ENCODE results near the gene TRAPPC12.

The TRAPPC12 gene

DNA sequence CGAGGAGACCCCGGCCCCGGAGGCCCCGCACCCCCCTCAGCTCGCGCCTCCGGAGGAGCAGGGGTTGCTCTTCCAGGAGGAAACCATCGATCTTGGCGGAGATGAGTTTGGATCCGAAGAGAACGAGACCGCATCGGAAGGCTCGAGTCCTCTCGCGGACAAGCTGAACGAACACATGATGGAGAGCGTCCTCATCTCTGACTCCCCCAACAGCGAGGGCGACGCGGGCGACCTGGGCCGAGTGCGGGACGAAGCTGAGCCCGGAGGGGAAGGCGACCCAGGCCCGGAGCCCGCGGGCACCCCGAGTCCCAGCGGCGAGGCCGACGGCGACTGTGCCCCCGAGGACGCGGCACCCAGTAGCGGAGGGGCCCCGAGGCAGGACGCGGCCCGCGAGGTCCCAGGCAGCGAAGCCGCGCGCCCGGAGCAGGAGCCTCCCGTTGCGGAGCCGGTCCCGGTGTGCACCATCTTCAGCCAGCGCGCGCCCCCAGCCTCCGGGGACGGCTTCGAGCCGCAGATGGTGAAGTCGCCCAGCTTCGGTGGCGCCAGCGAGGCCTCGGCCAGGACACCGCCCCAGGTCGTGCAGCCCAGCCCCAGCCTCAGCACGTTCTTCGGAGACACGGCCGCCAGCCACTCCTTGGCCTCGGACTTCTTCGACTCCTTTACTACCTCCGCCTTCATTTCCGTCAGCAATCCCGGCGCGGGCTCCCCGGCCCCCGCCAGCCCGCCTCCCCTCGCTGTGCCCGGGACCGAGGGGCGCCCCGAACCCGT lies 8.3 kb downstream of the TRAPPC12 start:
- Histone ChIP-seq H3K79me2 (peaks cover 36% of the 10 kb centered on the region), H3K9ac (no peak overlapping the region), H3K4me3 (ENCODE audit: low read depth, low read length) (no peak overlapping the region), H3K4me2 (ENCODE audit: low read length) (no peak overlapping the region), H3K4me1 (peaks cover 5% of the 10 kb centered on the region), H3K36me3 (ENCODE audit: control insufficient read depth, insufficient read depth, low read length) (no peaks in the 10 kb centered on the region), H3K27ac (no peak overlapping the region), H3K27me3 (ENCODE audit: control insufficient read depth, insufficient read depth, low read length) (no peaks in the 10 kb centered on the region), H2AFZ (no peak overlapping the region), H3K9me3 (ENCODE audit: control insufficient read depth, low read length) (no peaks in the 10 kb centered on the region)
- TF ChIP-seq, protein P1, sequence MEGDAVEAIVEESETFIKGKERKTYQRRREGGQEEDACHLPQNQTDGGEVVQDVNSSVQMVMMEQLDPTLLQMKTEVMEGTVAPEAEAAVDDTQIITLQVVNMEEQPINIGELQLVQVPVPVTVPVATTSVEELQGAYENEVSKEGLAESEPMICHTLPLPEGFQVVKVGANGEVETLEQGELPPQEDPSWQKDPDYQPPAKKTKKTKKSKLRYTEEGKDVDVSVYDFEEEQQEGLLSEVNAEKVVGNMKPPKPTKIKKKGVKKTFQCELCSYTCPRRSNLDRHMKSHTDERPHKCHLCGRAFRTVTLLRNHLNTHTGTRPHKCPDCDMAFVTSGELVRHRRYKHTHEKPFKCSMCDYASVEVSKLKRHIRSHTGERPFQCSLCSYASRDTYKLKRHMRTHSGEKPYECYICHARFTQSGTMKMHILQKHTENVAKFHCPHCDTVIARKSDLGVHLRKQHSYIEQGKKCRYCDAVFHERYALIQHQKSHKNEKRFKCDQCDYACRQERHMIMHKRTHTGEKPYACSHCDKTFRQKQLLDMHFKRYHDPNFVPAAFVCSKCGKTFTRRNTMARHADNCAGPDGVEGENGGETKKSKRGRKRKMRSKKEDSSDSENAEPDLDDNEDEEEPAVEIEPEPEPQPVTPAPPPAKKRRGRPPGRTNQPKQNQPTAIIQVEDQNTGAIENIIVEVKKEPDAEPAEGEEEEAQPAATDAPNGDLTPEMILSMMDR (IDR thresholded peaks at IDR 0.05) = no peak

DNA sequence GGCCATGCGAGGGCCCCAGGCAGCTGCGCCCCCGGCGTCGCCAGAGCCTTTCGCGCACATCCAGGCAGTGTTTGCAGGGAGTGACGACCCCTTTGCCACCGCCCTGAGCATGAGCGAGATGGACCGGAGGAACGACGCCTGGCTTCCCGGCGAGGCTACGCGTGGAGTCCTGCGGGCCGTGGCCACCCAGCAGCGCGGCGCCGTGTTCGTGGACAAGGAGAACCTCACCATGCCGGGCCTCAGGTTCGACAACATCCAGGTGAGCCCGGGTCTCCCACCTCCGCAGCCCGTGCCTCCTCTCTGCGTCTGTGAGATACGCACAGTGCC lies 8.9 kb downstream of the TRAPPC12 start:
- no peaks in the 10 kb centered on the region for H3K36me3 ChIP-seq (ENCODE audit: control insufficient read depth, insufficient read depth, low read length)
- no peak overlapping the region for H3K9ac ChIP-seq
- H3K4me1 ChIP-seq = peaks cover 5% of the 10 kb centered on the region
- H3K4me3 ChIP-seq (ENCODE audit: low read depth, low read length) = no peak overlapping the region
- H3K79me2 ChIP-seq = peaks cover 36% of the 10 kb centered on the region
- H3K27me3 ChIP-seq (ENCODE audit: control insufficient read depth, insufficient read depth, low read length) = no peaks in the 10 kb centered on the region
- H2AFZ ChIP-seq = no peak overlapping the region
- no peaks in the 10 kb centered on the region for H3K9me3 ChIP-seq (ENCODE audit: control insufficient read depth, low read length)
- no peak overlapping the region for H3K27ac ChIP-seq
- TF ChIP-seq, protein P1 (IDR thresholded peaks at IDR 0.05) = no peak
- H3K4me2 ChIP-seq (ENCODE audit: low read length) = no peak overlapping the region

DNA sequence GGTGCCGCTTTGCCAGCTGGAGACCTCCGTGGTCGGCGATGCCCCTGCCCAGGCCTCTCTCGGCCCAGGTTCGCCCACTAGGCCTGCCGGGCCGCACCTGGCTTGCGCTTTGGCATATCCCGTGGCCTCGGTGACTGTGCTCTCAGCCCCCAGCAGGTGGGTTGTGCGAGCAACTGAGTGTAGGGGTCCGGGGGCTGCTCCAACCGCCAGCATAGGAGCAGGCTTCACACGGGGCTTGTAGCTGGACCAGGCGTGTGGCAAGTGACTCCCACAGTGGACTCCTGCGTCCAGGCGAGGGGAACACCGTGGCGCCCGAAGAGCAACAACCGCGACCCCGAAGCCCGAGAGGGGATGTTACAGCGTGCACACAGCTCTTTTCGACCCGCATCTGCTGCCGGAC lies 9.7 kb downstream of the TRAPPC12 start:
- H3K4me1 ChIP-seq = peaks cover 5% of the 10 kb centered on the region
- no peaks in the 10 kb centered on the region for H3K27me3 ChIP-seq (ENCODE audit: control insufficient read depth, insufficient read depth, low read length)
- H3K79me2 ChIP-seq = peaks cover 30% of the 10 kb centered on the region
- H3K9ac ChIP-seq = no peak overlapping the region
- no peaks in the 10 kb centered on the region for H3K9me3 ChIP-seq (ENCODE audit: control insufficient read depth, low read length)
- no peak overlapping the region for H3K4me2 ChIP-seq (ENCODE audit: low read length)
- no peak overlapping the region for H2AFZ ChIP-seq
- no peak overlapping the region for H3K27ac ChIP-seq
- TF ChIP-seq, protein P1 (IDR thresholded peaks at IDR 0.05) = no peak
- no peak overlapping the region for H3K4me3 ChIP-seq (ENCODE audit: low read depth, low read length)
- no peaks in the 10 kb centered on the region for H3K36me3 ChIP-seq (ENCODE audit: control insufficient read depth, insufficient read depth, low read length)

DNA sequence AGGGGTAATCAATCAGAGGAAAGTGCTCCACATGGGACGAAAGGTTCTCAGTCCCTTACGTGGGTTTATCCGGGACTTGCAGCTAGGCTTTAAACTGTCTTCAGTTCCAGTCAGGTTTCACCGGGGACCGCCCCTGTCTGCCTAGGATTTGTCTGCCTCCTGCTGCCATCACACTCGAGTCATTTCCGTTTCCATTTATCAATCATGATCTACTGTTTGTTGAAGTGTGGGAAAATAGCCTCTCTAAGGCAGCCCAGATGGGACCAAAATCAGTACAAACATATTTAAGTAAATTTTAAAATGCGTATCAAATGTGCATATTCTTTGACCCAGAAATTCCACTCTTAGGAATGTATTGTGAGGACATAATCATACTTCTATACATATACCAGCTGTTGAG lies 10.5 kb downstream of the TRAPPC12 start:
- Histone ChIP-seq H3K4me2 (ENCODE audit: low read length) (no peak overlapping the region), H2AFZ (no peak overlapping the region), H3K36me3 (ENCODE audit: control insufficient read depth, insufficient read depth, low read length) (no peaks in the 10 kb centered on the region), H3K27me3 (ENCODE audit: control insufficient read depth, insufficient read depth, low read length) (no peaks in the 10 kb centered on the region), H3K9me3 (ENCODE audit: control insufficient read depth, low read length) (no peaks in the 10 kb centered on the region), H3K4me3 (ENCODE audit: low read depth, low read length) (no peak overlapping the region), H3K27ac (no peak overlapping the region), H3K9ac (no peak overlapping the region), H3K79me2 (peaks cover 26% of the 10 kb centered on the region), H3K4me1 (peaks cover 5% of the 10 kb centered on the region)
- TF ChIP-seq, protein P1 (IDR thresholded peaks at IDR 0.05) = no peak

DNA sequence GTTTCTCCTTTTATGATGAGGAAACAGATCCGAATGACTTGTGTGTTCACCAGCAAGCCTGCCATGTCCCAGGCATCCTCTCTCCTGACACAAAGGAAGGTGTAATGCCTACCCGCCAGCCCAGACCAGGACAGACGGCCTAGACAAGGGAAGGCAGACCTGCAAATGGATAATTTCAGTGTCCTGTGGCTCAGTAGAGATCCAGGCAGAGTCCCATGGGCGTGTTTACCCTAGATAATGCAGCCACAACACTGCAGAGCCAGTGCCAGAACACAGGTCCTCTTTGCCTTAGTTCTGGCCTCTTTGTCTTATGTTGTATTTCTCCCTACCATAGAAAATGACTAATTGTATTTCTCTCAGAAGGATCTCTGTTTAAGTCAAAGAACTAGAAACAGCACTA lies 12.7 kb downstream of the TRAPPC12 start:
- TF ChIP-seq, protein P1 (IDR thresholded peaks at IDR 0.05) = no peak
- H3K27ac ChIP-seq = no peak overlapping the region
- no peaks in the 10 kb centered on the region for H3K36me3 ChIP-seq (ENCODE audit: control insufficient read depth, insufficient read depth, low read length)

More for the DNA sequence above, 12.7 kb downstream of the TRAPPC12 start:
- Histone ChIP-seq H3K27me3 (ENCODE audit: control insufficient read depth, insufficient read depth, low read length) (no peaks in the 10 kb centered on the region), H3K9ac (no peak overlapping the region), H2AFZ (no peak overlapping the region), H3K4me3 (ENCODE audit: low read depth, low read length) (no peak overlapping the region), H3K79me2 (peaks cover 37% of the 10 kb centered on the region), H3K4me1 (no peaks in the 10 kb centered on the region), H3K4me2 (ENCODE audit: low read length) (no peak overlapping the region), H3K9me3 (ENCODE audit: control insufficient read depth, low read length) (no peaks in the 10 kb centered on the region)

Measured in parathyroid adenoma (tissue), 2 donors.